HG02840 (cell line): ENCODE measurements around the gene EEF1A2.

ENCODE experiments used
- ATAC-seq: cut with Tn5 transposase; IDR thresholded peaks from one replicate; pipeline ENCODE4 v1.9.1; 2021; ENCODE audit warnings: mild to moderate bottlenecking, moderate library complexity, moderate number of reproducible peaks; ENCODE audit not compliant: unreplicated experiment, low FRiP score

EEF1A2 gene

DNA sequence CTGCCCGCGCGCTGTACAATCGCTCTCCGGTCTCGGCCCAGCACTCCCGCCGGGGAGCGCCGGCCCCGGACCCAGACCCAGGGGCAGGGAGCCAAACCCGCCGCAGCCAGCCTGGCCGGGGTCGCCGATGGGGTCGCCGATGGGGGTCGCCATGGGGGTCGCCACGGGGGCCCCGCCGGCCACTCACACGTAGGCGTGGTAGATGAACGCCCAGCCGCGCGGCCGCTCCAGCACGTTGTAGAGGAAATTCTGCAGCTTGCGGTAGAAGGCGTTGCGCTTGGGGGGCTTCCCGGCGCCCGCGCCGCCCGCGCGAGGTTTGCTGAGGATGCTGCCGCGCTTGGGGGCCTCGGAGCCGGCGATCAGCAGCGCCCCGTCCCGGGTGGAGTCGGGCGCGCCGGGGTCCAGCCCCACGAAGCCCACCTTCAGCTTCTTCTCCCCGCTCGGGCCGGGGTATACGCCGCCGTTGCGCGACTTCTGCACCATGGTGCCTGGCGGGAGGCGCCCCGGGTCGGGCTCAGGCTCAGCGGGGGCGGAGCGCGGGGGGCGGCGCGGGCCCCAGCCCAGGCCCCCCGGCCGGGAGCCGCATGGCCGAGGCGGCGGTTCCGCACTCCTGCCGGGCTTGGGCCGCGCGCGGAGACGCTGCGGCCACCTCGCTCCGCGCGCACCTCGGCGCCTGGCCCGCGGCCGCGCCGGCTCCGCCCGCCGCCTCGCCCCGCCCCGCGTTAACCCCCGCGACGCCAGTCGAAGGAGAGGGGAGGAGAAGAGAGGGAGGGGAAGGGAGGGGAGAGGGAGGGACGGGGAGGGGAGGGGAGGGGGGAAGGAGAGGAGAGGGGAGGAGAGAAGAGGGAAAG is 26.7 kb downstream of the EEF1A2 start, which contains the start of gene KCNQ2:
Gene KCNQ2, minus strand, starts transcription at position 675 of the 851 bp plus-strand sequence. Its CDS starts 192 bp downstream, at position 483.
- ATAC-seq, result no peak

DNA sequence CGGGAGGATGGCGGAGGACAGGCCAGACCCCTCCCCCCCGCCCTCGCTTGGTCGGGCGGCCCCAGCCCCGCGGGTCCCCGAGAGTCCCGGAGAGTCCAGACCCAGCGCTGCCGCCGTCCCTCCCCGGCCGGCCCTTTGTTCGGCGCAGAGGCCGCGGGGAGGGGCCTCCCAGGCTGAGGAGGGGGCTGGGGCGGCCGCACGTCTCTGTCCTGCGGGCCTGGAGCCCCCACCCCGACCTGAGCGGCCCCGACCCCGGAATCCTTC is 27.2 kb downstream of the EEF1A2 start:
- no peak for ATAC-seq

DNA sequence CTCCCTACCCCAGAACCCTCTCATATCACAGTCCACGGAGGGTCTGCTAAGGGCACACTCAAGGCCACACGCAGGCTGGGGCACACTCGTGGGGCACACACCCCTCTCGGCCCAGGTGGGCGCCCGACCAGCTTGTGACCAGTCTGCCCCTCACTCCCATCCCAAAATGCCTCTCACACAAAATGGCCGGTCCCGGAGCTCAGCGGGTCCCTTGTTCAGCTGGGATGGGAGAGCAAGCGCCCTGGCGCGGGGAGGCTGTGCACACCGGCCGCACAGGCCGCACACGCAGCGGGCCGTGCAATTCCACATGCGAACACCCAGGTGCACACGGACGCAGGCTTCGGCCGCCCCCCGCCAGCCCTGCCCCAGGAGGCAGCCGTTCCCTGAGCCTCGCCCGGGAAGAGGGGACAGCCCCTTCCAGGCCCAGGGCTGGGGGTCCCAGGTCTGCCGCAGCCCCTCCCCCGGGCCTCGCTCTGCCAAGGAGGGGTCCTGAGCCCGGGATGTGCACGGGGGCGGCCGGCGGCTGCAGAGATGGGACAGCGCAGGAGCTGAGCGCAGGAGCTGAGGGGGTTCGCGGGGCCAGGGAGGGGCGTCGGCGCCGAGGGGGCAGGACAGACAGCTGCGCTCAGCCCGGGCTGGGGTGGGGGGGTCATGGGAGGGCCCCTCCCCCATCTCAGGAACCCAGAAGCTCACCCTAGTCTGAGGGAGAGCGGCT is 27.7 kb downstream of the EEF1A2 start:
- no peak for ATAC-seq

DNA sequence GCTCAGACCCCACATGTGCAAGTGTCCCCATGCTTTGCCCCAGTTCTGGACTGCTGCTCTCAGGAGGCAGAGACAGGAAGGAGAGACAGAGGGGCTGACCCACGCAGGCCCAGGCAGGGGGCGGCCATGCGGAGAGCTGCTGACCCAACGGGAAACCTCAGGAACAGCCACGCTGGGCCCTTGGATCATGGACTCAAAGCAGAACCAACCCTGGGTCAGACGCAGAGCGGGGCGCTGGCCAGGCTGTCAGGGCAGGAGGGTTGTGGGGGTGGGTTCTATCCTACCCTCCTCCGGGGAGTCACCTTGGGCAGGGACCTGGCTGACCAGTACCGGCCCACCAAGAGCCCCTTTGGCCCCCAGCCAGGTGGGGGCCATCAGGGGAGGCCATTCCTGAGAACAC is 28.5 kb downstream of the EEF1A2 start:
- no peak for ATAC-seq

DNA sequence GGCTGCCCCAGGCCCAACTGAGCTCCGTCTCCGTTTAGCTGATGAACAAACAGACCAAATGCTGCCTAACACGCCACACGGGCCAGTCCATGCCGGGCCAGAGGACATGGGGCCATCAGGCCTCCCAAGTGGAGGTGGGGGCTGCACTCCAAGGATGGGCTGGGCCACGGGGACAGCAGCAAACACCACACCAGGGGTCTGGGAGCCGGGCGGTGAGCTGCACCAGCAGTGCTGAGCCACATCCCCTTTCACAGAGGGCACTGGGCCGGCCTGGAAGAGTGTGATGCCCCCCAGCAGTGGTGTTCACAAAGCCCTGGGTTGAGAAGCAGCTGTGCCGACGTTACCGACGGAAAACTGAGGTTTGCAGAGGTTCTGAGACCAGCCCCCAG is 29.2 kb downstream of the EEF1A2 start:
- no peak for ATAC-seq

DNA sequence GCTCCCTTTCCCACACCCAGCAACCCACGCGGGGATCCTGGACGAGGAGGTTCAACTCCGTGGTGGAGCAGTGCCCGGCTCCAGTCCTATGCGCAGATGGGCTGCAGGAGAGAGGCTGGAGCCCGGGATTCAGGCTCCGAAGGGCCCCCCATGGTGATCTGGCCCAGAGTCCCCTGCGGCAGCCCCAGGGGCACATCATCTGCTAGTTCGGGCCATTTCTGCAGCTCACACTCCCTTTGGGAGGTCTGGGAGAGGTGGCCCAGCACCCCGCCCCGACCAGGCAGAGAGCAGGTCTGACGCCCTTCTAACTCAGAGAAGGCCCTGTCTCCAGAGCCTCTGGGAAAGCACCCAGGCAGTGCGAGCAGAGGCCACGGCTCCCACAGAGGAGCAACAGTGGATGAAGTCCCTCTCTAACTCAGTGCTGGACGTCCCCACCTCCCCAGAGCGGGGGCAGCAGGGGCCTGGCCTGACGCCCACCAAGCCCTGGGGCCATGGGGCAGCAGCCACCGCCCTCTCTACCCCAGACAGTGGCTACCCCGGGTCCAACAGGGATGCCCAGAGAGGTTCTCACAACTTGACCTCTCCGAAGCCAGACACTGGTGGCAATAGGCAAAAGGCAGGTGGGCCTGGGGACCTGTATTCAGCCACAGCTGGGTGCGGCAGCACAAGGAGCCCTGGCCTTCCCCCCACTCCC is 29.7 kb downstream of the EEF1A2 start:
- no peak for ATAC-seq

DNA sequence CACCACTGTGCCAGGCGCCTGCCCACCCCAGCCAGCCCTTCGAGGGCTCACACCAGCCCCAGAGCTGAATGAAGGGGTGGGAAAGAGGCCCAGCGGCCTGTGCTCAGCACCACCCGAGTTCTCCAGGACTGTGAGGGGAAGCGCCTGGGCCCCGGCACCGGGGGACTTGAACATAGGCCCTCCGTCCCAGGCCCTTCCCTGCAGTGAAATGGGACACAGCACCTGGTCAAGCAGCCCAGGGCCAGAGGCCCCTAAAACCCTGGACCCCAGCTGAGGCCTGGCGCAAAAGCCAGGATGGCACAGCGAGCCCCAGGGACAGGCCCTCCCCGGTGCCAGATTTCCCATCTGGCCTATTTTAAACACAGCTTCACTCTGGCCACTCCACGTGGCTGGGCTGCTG is 30.5 kb downstream of the EEF1A2 start:
- no peak for ATAC-seq

DNA sequence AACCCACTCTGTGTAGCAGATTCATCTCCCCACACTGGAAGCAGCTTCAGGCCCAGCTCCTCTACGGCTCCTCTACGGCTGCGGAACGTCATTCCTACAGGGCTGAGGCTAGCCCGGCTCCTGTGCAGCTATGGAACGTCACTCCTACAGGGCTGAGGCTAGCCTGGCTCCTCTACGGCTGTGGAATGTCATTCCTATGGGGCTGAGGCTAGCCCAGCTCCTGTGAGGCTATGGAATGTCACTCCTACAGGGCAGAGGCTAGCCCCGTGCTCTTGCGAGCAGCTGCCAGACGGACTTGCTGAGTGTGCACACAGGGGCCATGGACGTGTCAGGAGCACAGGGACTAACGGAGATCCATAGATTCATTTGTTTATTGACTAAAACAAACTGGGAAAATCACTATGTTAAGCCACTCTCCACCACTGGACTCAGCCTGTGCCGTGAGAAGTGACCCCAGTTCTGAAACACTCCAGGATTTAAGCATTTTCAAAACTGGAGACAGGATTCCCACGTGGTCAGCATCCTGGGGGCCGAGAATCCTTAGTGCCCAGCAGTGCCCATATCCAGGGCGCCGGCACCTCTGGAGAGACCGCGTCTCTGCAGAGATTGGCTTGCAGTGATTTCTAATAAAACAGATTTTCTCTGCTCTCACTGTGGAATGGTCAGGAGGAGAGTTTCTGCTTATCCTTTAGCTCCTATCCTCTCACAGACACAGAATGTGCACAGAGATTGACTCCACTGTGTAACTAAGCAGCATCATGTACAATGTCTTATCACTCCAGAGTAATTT is 31.4 kb downstream of the EEF1A2 start:
- no peak for ATAC-seq

DNA sequence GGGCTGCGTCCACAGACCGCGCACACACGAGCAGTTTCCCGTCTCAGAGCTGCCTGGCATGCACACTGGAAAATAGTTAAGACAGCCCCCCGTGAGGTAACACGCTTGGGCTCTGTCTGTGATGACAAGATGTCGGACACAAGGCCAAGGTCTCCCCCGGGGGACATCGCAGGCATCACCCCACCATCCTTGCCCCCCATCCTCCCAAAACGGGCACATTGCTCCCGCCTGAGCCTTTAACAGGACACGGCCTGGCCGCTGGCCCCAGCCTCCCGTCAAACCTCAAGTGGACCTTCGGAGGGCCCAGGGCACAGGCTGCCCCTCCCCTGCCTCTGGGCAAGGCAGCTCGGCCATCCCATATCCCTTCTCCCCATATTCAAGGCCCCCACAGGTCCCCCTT is 32.0 kb downstream of the EEF1A2 start:
- ATAC-seq, result no peak

DNA sequence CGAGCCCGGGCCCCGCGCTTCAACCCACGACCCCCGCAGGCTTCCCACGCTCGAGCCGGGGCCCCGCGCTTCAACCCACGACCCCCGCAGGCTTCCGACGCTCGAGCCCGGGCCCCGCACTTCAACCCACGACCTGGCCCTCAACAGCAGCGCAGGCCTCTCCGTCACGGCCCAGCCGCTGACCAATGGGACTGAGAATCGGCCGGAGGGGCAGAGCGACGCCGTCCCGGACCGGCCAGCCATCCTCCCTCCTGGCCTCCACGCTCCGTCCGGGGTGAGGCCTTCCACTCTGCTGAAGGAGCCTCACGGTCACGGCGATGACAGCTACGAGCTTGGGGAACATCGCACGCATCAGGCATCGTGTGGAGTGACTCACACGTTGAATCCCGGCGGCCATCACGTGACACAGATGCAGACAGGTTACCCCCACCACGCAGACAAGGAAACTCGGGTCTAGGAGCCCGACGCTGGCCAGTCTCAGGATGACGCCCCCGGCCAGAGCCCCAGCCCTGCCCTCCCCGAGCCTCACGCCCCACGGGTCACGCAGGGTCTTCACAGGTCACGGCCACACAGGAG is 32.5 kb downstream of the EEF1A2 start:
- ATAC-seq, result no peak

DNA sequence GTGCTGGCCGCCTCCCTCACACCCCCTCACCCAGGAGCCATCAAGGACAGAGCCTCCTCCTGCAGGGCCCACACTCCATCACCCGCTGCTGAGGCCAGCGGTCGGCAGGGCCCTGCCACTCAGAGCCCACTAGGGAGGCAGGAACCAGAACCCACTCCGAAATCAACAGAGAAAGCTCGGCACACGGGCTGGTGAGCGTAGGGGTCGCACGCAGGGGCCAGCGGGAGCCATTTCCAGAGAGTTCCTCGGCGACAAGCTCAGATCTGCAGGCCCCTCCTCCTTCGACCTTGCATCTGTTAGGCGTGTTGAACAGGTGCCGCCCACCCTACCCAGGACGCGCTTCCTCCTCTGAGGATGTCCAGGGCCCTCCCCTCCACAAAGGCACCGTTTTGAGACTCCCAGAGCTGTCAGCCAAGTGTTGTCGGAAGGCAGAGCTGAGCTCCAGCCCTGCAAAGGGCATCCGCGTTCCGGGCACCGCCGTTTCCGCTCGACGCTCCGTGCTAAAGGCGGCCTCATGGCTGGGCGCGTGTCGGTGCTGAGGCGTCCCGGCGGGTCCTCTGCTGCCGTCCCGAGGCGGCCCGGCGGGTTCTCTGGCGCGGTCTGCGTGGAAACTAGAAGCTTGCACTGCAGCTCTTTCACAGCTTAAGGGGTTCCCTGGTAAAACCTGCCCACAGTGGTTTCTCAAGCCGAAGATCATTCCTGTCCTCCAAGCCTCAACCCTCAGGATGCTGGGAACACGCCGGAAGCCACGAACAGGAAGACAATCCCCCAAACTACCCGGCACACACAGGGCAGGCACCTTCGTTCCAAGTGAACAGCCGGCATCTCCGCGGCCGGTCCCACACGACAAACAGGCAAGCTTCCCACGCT is 33.3 kb downstream of the EEF1A2 start:
- no peak for ATAC-seq

DNA sequence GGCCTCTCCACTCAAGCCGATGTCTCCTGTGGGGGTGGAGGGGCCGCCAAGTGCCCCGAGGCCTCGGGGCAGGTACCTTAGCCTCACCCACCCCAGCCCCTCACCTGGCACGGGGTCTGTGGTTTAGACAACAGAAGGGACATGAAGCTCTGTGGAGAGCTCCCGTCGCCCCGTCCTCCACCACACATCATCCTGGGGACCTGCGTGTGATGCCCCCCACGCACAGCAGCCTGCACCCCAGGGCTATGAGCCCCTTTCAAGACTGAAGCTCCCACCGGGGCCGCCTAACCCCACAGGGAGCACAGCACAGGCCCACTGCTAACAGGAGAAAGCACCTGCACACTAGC is 34.6 kb downstream of the EEF1A2 start:
- no peak for ATAC-seq

DNA sequence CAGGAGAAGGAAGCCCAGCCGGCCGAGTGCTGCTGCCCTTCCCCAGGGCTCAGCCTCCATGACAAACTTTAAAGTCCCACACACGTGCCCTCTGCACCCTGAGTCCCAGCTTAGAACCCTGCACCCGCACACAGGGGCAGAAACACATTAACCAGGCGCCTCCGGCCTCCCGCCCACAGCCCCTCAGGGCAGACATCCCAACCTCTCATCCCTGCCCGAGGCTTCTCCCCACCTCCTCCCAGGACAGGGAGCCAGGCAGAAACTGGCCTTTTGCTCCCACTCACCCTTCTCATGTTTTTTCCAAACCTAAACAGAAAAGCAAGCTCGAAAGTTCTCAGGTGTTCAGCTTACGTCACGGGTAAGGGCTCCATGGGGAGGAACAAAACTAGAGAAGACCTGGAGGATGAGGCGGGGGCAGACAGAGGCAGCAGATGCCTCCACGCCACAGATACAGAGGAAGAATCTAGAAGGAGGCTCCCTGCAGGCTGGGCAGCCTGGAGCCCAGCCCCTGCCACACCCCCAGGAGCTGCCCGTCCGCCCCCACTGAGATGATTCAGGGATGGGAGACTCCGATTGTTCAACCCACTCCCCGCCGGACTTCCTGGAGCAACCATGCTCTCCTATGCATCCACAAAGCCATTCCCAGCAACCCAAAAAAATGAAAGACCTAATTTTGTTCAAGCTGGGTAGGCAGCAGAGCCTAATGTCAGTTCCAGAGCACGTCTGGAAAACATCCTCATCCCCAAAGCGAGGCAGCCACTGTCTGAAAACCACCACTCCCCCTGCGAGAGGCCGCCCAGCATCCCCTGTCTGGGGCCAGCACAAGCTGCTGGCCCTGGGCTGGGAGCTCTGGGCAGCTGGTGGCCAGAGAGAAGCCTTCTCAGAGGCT is 35.2 kb downstream of the EEF1A2 start:
- ATAC-seq, result no peak

DNA sequence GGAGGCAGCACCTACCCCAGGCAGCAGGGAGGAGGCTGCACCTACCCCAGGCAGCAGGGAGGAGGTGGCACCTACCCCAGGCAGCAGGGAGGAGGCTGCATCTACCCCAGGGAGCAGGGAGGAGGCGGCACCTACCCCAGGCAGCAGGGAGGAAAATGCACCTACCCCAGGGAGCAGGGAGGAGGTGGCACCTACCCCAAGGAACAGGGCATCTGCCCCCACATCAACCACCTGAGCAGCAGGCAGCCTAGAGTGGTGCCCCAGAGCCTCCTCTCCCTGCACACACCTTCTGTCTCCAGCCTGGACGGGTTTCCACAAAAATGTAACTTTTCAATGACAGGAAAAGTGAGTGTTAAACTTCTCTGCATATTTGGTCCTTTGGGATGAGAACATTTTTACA is 36.6 kb downstream of the EEF1A2 start:
- no peak for ATAC-seq

DNA sequence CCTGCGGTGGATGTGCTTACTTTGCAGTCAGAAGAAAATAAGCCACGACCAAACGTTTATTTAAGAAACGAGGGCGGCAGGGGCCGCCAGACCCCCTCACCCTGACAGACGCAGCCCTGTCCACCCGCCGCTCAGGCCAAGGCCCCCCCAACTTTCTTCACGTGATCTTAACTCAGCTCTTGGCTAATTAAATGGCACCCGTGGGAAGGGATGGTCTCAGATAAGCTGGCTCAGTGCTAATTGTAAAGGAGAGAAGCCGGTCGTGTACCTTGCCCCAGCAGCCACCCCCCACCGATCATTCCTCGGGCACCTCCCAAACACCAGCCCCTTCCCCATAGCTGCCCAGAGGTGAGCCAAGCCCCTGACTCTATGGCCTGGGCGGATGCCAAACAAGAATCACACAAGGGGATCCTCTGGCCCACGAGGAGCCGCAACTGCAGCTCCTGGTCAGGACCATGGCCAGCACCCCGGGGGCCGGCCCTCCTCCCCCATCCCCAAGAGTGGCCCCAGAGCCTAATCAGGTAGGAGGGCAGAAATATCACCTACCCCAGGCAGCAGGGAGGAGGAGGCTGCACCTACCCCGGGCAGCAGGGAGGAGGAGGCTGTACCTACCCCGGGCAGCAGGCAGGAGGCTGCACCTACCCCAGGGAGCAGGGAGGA is 37.6 kb downstream of the EEF1A2 start:
- ATAC-seq, result no peak

DNA sequence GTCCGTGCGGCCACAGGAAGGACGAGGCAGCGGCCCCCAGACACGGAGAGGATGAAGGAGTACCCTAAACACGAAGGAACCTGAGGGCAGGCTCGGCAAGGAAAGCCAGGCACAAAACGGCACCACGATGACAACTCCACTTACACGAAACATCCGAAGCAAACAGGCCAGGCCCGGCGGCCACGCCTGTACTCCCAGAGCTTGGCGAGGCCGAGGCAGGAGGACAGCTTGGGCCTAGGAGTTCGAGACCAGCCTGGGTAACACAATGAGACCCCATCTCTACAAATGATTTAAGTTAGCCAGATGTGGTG is 39.9 kb downstream of the EEF1A2 start:
- no peak for ATAC-seq

DNA sequence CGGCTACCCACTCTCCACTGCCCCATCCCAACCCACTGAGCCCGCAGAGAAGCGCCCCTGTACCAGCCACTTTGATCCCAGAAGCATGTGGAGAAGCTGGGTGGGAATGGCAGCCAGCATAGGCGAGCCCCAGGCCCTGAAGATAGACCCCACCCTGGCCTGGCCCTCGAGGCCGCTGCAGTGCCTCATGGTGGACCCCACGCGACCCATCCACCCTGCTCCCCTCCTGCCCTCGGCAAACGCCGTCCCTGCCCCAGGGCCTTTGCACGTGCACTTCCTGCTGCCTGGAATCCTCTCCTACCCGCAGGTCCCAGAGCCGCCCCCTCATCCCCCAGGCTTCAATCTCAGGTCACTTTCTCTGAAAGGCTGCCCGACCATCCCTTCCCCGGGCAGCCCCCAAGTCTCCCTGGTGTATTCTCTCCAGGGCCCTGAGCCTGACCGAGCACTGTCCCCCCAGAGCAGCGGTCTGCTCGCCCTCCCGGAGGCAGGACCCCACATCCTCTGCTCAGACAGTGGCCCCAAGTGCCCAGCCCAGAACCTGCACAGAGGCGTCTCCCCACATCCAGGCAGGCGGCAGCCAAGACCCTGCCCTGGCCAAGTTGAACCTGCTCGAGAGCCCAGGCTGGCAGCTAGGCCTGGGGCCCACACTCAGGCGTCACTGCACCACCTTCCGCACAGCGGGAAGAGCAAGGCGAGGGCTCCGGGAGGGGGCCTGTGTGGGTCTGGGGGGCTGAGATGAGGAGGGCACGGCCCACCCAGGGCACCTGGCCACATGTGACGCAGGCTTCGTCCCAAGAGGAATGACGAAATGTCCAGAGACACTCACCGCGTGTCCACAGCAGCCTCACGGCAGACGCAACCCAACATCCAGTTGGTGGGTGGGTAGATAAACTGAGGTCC is 40.5 kb downstream of the EEF1A2 start:
- ATAC-seq, result no peak
